Esophagus muscularis mucosa (tissue), 3 donors: ENCODE data around the gene TMX2.

Experiments used
- CTCF ChIP-seq, 3 experiments: fragments of 200-600 bp in 2 of 3; fragments of 450-650 bp in 1 of 3; sonication (generic) in 2 of 3; IDR thresholded peaks; one replicate each; pipeline ENCODE4 v1.5.1; 2017 to 2019; ENCODE audit warnings: antibody characterized with exemption in 3 of 3, mild to moderate bottlenecking in 2 of 3, moderate library complexity in 1 of 3
- POLR2A ChIP-seq: fragments of 450-650 bp; IDR thresholded peaks from one replicate; pipeline ENCODE4 v1.6.1; 2017; ENCODE audit warnings: antibody characterized with exemption, moderate library complexity, mild to moderate bottlenecking, low read depth
- POLR2AphosphoS5 ChIP-seq, 2 donors: sonication (generic); formaldehyde crosslinking; IDR thresholded peaks; one replicate each; pipeline ENCODE4 v1.6.1; 2017; ENCODE audit warnings: antibody characterized with exemption in 2 of 2

GRCh38 chr11:57704932-57705331 lies 7.5 kb upstream of the TMX2 start:
- TF ChIP-seq CTCF (IDR thresholded peaks at IDR 0.05) (no peak), POLR2AphosphoS5 (IDR thresholded peaks at IDR 0.05) (no peak), POLR2A (no peak)
